ENCODE measurements around the gene NDUFV1.
"Not testable (repeated sequence)": the region's sequence is repeated elsewhere in the genome, so short reads cannot be mapped to it uniquely, and the experiment has no call there.

NDUFV1 gene

DNA sequence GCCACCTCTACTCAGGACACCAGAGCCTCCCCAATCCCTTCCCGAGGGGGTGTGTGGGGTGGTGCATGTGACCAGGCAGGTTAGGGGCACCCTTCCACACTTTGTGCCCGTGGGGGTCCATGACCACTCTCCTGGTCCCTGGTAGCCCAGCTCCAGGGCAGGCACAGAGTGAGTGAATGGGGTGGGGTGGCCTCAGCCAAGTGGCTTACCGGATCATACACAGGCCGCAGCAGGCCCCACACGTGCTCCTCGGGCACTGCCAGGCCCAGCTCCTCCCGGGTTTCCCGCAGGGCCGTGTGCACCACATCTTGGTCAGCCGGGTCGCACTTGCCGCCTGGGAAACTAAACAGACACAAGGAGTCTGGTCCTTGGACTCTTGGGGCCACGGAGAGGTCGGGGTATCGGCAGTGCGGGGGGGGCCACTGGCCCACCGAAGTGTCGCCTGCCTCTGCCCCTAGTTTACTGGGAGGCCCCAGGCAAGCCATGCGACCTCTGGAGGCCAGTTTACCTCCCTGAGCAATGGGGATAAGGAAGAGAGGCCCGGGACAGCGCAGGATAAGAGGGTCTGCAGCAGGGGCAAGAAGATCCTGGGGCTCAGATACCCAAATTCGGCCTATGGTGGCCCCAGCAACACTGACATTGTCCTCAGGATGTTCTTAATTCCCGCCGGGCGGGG is 22.1 kb downstream of the NDUFV1 start:
- no peak for DNase-seq

DNA sequence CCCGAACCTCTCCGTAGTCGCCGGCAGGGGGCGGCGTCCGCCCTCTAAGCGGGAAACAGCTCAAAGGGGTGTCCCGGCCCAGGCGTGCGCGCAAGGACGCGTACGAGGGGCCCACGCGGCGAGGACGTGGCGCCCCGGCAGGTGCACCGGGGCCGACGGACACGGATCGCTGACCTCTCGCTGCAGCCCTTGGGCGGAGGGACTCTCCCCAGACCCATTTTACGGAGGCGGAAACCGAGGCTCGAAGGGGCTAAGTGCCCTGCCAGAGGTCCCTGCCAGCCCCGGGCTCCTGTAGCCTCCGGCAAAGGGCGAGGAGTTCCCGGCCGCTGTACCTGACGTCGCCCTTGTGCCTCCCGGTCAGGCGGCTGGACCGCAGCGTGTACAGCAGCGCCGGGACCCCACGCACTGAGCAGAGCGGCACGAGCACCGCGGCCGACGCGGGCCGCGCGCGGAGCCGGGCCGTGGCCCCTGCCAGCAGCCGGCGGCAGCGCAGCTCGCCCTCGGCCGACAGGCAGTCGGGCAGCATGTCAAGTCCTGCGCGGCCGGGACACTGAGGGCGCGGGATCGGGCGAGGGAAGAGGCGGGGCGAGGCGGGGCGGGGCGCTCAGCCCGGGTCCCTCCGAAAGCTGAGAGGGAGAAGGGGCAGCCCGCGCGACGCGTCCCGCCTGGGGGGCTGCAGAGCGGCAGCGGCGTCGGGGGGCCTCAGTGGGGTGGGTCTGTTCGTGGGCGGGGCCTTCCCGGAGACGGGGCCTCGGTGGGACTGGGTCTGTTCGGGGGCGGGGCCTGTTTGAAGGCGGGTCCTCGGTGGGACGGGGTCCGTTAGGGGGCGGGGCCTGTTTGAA is 22.9 kb downstream of the NDUFV1 start, which contains the start of gene NUDT8:
Gene NUDT8, minus strand, starts transcription at position 552 of the 842 bp plus-strand sequence. Its CDS starts 26 bp downstream, at position 526.
- DNase-seq, result peak; percentile 88

DNA sequence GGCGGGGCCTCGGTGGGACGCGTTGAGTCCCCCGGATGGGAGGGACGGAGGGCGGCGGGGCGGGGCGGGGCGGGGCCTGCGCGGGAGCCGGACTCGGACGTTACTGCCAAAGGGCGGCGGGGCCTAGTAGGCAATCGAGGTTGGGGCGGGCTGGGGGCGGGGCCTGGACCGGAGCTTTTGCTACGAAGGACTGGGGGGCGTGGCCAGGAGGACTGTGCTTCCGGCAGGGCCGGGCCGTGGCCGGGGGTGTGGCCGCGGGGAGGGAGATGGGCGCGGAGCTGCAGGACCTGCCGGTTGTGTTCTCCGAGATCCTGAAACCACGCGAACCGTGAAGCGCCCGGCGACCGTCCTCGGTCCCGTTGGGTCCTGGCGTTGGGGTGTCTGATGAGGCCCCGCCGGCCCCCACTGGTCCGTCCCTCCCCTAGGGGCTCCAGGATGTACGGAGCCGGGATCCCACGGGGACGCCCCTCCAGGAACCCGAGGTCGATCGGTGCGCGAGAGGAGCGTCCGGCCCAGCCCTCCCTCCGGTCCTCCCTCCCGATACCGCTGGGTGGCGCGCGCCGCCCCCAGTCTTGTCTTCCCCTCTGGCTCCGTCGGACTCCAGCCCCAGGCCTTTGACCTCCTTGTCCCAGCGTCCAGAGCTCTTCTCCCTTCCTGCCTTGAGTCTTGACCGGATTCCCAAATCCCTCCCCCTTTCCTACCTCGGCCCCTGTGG is 23.6 kb downstream of the NDUFV1 start:
- peak; percentile 95 for DNase-seq

DNA sequence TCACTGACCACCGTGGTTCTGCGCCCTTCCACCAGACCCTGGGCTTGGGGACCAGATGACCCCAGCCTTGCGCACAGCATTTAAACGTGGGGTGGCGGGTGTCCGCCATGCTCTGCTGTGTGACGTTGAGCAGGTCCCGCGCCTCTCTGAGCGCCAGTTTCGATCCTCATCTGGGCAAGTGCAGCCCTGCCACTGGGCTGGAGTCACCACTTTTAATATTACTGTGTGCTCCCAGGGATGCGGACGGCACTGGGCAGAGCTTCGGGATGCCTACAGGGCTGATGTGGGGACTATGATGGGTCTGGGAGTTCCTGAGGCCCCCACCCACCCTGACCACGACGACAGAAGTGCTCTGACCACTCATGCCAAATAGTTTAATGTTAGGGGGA is 24.2 kb downstream of the NDUFV1 start:
- DNase-seq, result no peak

DNA sequence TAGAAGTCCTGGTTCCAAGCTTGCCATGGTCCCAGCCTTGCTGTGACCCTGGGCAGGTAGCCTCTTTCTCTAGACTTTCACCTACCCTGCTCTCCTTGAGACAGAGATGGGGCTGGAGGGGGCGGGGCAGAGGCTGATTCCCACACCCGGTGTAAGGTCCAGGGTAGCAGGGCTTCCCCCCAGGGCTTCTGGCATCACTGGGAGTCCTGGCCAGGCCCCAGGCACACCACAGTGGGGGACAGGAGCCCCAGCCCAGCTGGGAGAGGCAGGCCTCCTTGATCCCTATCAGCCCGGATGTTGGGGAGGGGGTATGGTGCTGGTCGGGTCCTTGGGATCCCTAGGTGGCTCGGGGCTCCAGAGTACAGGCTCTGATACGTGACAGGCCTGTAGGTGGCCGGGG is 24.7 kb downstream of the NDUFV1 start:
- no peak for DNase-seq

DNA sequence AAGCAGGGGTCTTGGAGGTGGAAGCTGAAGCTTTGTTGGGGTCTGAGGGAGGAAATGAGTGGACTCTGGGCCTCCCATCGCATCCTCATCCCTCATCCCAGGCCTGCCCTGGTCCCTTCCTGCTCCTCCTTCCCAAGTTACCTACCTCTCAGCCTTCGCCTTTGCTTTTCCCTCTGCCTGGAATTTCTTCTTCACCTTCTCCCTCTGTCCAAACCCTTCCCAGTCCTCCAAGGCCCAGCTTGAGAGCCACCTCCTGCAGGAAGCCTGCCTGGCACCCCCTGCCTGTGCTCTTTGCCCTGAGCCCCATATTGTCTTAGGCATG is 25.1 kb downstream of the NDUFV1 start:
- no peak for DNase-seq

DNA sequence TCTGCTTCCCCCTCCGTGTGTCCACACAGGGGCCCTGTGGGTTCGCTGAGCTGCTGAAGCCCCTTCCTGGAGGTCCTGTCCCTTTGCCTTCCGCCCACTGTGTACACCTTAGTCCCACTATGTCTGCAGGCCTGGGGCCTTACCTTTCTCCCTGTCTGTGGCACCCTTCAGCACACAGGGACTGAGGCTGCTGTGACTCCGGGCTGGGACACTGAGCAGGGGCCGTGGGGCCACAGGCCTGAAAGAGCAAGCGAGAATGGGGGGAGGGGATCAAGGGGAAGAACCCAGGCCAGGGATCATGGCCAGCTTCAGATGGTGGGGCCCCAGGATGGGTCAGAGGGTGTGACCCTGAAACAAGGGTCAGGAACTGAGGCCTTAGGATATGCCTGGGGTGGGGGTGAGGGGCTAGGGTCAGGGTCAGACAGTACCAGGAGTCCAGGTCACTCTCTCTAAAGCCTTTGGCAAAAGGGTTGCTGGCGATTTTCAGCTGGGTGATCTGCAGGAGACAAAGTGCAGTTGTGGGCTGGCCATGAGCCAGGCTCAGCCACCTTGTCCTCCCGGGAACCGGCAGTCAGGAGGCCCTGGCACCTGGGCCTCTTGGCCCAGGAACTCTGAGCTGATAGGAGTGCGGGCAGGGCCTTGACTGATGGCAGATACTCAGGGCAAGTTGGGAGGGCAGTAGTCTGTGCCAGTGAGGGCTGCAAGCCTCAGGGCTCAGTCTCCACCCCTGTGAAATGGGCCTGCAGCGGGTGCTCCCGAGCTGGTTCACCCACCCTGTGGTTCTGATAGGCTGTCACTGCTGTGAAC is 25.6 kb downstream of the NDUFV1 start:
- no peak for DNase-seq

DNA sequence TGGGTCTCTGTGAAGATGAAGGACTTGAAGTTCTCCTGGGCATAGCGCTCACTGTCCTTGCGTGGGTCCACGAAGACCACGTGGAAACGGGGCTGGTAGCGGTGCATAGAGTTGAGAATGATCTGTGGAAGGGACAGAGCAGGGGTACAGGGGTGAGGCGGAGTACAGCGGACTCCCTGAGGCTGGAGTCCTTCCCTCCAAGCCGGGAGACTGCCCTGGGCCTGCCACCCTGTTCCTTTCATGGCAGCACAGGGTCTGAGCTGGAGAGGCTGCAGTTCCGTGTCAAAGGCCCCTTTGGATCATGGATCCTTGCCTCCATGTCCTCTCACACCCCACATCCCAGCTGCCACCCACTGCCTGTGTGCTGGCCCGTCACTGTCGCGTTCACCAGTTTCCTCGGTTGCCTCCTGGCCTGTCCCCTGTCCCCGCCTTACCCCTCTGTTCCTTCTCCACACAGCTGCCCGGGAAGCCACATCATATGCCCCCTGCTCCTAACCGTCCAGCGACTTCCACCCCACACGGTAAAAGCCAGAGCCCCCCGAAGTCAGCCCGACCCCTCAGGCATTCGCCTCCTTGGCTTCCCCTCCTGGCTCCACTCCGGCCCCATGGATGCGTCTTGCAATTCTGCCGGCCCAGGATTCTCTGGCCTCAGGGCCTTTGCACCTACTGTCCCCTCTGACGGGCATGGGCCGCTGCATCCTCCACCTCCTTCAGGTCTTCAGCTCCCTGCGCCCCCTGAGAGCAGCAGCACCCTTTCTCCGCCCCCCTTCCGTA is 26.4 kb downstream of the NDUFV1 start:
- DNase-seq, result no peak

DNA sequence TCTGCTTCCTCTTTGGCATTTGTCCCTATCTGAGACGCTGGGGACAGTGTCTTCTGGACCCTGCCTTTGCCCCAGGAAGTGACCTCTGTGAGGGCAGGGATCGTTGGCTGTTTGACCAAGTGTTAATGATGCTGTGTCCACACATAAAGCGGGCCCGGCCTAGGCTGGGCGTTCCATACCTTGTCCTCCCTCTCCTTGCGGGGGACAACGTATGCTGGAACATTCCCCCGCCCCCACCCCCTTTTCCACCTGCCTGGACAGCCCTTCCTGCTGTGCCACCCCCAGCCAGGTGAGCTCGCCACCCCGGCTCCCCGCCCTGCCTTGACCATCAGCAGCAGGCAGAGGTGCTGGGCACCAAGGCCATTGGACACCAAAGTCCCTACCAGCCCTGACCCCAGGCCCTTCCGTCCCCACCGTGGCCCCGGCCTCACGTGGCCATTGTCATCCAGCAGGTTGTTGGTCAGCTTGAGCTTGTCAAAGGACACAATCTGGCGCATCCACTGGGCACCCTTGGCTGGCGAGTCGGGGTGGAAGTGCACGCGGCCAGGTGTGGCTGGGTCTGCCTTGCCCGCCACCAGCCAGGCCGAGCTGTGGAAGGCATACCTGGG is 27.1 kb downstream of the NDUFV1 start:
- DNase-seq, result no peak

DNA sequence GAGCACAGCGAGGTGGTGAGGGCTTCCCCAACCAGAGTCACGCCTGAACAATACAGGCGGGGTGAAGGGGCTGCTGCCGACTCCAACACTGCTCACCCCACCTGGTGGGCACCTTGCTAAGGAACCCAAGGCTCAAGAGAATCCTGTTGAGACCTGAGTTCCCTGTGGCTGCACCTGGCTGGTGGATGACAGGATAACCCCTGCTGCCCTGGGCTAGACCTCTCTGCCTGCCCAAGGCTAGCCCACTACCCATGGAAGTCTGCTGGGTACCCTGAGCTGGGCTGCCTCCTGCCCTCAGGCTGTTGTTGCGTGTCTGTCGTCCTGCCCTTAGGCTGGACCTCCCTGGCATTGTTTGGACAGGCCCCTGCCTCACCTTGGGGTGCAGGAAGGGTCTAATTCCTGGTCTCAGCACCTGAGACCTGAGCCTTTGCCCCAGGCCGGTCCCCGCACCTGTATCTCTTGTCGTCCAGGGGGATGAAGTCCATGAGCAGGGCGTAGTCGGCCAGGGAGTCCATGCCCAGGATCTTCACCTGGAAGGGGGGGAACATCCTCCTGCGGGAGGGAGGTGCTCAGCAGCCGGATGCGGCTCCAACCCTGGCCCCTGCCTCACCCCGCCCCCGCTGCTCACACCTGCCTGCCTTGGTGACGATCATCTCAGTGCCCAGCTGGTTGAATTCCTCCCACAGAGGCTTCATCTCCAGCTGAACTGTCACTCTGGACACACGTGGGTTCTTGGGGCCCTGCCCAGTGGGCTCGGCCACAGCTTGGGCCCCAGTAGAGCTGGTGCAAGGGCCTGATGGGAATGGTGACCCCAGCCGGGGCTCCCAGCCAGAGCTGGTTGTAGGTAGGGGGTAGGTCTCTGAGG is 27.9 kb downstream of the NDUFV1 start:
- DNase-seq, result no peak

DNA sequence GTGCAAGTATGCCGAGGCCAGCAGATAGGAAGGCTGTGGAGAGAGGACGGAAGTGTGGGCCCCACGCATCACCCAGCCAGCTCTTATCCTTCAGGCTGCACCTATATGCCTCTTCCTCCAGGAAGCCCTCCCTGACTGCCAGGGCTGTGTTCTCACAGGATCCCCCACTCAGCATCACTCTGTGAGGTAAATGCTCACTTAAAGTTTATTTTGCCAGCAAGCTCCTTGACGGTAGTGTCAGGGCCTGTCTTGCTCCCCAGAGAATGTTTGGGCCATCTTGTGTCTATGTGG is 28.4 kb downstream of the NDUFV1 start:
- DNase-seq, result no peak

DNA sequence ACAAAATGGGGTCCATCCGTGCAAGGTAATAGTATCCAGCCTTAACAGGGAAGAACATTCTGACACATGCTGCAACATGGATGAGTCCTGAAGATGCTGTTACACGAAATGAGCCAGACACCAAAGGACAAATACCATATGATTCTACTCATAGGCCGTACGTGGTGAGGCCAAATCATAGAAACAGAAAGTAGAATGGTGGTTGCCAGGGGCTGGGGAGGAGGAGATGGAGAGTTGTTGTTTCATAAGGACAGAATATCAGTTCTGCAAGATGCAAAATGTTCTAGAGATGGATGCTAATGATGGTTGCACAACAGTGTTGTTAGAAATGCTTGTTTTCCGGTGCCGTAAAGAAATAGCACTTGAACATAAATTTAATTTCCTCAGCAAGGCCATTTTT is 30.2 kb downstream of the NDUFV1 start:
- DNase-seq, result no peak

DNA sequence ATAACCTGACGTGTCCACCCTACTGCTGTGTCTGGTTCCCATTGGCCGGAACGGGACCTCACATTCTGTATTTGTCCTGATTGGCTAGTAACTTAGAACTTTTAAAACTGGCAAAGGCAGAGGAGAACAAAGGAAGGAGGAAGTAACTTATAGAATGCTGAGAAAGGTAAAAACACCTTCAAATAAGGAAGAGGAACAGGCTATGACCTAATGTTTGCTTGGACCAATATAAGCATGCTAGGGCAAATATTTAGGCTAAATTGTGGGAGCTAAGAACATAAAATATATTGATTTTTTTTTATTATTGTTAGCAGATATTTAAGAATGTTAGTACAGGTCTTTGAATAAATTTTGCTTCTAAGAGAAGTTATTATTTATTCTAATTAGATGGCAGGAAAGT is 30.7 kb downstream of the NDUFV1 start:
- not testable (repeated sequence) for DNase-seq

DNA sequence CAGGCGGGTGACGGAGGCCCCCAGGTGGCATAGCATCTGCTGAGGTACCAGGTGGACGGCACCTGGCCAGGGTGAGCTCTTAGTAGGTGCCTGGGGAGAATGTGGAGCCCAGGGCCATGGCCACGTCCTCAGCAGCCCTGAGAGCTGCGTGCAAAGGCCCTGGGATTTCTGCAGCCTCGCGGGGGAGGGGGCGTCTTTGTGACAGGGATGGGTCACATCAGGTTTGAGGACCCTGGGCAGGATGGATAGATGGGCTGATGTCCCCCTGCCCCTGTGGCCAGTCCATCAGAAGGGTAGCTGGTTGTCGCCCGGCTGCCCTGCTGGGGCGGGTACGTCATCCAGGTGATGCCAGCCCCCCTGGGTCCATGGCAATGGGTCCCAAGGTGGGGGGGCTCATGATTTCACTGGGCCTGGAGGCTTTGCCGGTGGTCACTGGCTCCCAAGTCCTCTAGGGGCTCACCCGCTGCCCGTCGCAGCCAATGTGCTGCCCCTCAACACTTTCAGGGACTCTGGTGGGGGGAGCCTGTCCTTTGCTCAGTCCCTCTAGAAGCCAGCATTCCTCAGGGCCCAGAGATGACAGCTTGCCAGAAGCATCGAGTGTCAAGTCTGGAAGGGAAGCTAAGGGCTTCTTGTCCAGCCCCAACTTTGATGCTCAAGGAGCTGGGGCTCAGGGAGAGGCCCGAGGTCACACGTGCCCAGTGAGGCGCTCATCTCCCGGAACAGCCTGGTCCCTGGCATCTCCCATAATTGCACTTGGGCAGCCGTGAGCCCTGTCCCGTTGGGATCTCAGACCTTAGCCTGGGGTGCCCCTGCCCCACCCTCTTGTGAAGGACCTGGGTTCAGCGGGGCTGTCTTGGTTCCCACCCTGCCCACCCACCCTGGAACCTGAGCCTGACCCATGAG is 32.0 kb downstream of the NDUFV1 start:
- DNase-seq, result no peak

DNA sequence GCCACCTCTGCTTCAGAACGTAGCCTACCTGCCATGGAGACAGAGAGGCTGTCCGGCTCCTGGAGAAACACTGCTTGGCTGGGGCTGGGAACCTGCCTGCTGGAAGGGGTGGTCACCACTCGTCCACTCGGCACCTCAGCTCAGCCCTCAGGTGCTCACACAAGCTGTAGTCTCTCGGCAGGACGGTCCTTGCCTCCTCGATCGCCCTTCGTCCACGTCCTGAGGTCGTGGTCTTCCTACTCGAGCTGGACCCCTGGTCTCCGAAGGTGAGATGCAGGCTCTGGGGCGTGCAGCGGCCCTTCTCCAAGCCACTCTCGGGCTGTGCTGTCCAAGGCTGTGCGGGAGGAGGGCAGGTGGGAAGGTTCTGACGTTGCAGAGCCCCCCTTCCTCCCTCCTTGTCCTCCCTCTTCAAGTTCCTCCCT is 32.7 kb downstream of the NDUFV1 start, which contains the start of gene TBX10:
Gene TBX10, minus strand, starts transcription at position 326 of the 422 bp plus-strand sequence. Its CDS starts 291 bp downstream, at position 35.
- no peak for DNase-seq

DNA sequence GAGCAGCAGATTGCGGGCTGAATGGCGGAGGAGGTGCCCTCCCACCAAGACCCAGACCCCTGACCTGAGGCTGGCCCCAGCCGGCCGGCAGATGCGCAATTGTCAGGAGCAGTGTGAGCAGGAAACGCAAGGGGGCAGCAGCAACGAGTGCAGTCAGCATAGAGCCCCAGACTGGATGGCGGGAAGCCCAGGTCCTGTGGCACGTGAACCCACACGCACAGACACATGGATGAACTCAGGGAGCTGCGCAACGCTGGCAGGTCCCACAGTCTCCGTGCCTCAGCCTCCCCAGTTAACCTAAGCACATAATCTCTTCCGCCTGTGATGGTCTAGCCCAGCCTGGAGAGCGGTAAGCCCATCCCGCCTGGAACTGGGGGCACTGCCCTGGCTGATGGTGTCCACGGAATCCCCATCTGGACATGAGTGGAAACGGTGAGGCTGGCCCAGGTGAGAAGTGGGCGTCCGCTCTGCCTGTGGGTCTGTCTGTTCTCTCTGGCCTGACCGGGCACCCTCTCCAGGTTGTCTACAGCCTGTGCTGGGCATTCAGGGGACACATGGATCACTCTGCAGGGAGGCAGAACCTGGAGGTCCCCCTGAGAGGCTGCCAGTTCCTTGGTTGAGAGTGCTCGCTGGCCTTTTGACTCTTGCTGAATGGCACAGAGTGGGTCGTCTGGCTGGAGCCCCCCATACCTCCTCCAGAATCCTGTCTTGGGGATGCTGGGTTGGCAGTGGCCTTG is 33.5 kb downstream of the NDUFV1 start:
- peak; percentile 68 for DNase-seq

DNA sequence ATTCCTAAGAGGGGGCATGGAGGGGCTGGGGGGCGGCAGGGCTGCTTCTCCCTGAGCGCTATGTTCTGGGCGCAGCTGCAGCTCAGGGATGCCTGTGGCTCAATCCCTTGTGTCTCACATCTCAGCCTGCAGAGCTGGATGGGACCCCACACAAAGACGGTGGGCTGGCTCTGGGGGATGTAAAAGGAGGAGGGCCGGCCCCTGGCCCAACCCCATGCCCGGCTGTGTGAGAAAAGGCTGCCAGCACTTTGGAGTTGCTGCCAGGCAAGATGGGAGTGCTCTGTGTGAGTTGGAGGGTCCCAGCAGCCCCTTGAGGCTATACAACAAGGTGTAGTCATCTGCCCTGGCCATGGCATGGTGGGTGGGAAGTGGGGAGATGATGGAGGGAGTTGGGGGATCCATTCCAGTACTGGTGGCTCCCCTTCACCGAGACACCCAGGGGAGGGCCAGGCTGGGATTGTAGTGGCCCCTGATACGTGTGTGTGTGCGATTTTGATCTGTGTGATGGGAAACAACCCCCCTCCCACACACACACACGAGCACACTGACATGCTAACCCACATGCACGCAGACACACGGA is 34.1 kb downstream of the NDUFV1 start:
- no peak for DNase-seq

DNA sequence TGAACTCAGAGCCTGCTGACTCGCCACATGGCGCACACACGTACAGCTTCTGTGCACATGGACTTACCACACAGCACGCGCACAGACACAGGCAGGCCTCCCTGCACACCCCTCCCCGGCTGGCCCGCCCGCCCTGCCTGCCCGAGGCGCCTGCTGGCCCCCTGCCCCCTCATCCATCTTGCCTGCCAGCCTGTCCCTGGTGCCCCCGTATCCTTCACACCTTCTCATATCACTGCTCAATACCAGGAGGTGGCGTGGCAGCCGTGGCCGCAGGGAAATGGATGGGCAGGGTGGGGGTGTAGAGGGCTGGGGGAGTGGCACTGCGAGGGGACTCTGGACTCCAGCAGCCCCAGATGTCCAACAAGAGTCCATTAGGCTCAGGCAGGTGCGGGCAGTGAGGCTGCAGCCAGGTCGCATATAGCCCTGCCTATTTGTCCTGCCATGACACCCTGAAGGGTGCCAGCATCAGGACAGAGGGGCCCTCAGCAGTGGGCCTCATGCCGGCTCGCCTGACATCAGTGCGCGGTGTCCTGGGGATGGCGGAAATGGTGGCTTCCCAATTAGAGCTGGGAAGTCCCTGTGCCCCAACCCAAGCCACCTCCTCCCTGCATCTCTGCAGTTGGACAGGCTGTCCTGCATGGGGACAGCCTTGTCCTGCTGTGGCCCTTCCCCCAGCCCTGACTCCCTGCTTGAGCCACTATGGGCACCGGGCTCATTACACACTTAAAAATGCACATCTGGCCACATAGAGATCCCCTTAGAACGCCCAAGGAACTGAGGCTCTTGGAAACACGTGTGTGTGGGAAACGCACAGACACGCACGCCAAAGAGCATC is 34.8 kb downstream of the NDUFV1 start:
- no peak for DNase-seq
